ENCODE measurements around the gene PTH1R.

Gene PTH1R

DNA sequence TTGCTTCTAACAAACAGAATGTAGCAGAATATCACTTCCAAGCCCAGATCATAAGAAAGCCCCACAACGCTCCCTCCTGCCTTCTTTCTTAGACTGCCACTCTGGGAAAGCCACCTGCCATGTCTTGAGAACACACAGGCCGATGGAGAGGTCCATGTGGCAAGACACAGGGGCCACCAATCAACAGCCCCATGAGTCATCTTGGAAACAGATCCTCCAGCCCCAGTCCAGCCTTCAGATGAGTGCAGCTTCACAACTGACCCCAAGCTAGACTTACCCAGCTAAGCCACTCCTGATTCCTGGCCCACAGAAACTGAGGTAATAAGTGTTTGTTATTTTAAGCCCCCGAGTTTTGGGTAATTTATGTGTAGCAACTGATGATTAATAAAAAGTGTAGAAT is 39.7 kb downstream of the PTH1R start:
- no peak for DNase-seq

DNA sequence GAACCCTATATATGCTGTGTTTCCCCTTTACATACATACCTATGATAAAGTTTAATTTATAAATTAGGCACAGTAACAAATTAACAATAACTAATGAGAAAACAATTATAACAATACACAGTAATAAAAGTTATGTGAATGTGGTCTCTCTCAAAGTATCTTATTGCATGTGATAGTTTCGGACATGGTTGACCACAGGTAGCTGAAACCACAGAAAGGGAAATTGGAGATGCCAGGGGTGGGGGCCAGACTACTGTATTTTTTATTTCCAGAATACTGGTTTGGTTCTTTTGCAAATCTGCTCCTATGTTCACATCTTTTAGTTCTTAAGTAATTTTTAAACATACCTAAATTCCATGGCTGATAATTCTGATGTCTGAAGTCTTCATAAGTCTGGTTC is 40.7 kb downstream of the PTH1R start:
- no peak for DNase-seq

DNA sequence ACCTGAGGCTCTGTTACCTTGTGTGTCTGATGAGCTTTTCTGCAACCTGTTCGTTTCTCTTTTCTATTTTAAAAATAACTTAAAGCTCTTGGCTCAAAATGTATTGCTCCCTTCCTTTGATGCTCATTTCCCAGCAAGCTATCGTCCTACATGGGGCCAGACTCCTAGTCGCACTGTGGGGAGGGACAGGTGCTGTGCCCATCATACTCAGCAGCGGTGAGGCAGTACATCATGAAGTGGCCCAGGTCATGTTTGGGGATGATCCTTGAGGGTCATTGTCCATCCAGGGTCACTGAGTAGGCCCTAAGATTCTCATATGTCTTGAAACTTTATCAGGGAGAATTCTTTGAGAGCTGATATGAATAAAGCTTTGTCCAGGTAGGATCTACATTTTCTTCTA is 41.1 kb downstream of the PTH1R start:
- DNase-seq = no peak

DNA sequence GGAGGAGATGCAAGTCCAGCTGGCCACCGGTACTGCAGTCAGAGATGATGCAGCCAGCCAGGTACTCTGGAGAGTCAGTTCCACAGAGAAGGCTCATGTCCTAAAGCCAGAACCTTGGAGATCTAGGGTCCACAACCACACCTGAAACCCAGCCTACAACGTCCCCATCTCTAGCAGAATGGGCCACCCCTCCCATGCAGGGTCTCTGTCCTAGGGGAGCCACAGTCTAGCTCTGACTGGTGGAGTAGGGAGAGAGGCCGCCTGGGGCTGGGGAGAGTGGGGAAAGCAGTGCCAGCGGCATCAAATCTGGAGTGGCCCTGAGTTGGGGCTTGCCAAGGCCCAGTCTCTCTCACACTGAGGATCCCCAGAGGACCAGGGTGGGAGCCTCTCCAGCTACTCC is 43.5 kb downstream of the PTH1R start:
- DNase-seq = no peak

DNA sequence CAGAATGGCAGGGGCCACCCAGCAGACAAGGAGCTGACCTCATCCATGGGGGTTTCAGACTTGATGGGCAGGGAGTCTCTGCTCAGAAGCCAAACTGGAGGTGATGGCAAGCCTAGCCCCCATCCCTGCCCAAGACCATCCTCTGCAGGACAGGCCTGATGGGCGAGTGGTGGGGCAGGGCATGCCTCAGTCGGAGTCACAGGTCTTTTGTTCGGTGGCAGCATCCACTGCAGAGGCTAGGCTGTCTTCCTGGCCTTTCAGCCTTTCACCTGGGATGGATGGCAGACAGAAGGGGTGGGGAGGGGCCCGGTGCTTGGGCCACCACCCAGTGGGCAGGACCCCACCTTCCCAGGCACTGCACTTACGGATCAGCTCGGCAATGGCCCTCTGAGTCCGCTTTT is 44.4 kb downstream of the PTH1R start:
- no peak for DNase-seq

DNA sequence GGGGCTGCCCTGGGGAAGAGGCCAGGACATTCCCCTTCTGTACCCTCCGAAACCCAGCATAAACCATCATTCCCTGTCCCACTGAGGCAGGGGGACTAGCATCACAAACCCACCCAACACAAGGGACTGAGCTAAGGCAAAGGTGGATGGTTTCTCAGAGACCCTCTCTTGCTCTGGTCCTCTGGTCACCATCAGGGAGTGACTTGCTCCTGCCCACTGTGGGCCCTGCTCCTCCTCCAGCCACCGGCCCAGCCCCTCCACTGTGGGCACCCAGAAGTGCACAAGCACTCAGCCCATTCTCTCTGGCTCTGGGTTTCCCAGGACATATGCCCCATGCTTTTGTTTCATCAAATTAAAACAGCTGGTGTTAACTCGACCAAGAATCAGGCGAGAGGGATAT is 44.9 kb downstream of the PTH1R start:
- DNase-seq = no peak

DNA sequence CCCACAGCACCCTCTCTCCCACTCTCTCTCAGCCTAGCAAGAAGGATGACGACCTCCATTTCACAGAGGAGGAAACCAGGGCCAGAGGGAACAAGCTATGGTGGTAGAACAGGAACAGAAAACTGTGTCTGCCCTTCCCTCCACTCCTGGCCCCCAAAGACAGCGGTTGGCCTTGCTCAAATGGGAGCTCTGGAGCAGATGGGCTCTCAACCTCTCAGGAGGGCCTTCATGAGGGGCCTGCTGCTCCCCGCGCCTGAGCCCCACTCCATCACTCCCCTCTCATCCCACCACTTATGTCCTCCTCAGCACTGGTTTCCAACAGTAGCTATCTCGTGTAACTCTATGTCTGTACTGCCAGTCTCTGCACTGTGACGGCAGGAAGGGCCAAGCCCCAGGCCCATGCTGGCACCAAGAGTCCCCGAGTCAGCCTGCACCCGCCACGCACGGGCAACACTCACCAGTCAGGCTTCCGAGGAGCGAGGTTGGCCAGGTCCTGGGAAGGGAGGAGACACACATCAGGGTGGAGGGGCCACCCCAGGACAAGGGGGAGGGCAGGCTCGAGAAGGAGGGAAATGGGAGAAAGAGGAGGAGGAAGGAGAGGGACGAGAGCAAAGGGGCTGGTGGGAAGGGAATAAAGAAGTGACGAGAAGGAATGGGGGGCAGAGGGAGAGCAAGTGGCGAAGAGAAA is 45.5 kb downstream of the PTH1R start:
- DNase-seq = no peak

DNA sequence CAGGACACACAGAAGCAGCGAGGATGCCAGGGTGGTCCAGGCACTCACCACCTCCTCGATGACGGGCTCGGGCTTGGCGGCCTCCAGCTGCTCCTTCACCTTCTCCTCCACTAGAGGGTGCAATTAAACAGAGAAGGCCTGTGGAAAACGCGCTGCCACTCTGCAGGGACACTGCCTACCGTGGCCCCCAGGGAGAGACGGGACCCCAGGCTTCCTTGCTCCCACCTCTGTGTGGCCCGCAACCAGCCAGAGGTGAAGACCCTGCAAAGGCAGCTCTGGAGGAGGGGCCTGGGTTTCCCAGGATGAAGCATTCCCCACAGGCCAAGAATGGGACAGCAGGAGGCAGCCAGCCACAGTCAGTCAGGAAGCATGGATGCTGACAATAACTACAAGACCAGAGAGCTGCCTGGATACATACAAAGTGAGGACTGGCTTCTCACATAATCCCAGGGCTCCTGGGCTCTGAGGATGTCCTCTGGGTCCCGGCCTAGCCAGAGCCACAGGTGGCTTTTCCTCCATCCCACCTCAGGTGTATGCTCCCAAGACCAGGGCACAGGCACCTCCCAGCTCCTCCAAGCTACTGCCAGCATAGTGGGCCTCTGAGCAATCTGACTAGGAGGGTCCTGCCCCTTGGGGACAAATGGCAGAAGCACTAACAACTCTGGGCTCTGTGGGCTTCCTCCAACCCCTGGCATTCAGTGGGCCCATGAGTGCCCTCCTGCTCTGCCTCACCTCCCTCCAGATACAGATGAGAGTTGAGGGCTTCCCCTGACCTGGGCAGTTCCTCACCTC is 46.2 kb downstream of the PTH1R start:
- no peak for DNase-seq

DNA sequence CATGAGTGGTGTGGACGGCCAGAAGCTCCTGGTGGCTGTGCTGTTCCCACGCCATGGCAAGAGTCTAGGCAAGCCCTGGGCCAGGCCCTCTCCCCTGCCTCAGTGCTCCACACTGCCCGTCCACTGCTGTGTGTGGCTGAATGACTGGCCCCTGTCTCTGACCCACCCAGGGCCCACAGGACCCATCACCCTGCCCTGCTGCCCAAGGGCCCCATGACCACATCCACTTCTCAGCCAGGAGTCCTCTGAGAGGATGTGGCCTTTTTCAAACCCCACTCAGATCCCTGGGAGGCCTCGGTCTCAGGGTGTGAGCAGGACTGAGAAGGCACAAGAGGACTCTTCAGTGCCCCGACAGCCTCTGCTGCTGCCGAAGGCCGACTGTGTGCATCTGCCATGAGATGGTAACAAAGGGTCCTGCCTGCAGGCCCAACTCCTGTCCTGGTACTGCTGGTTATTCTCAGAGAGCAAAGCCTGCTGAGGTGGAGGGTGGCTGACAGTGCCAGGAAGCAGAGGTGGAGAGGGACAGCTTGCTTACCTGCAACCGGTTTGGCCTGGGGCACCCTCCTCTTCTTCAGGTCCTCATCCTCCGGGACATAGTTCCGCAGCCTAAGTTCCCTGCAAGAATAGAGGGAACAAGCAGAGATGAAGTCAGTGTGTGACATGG is 47.5 kb downstream of the PTH1R start:
- no peak for DNase-seq

DNA sequence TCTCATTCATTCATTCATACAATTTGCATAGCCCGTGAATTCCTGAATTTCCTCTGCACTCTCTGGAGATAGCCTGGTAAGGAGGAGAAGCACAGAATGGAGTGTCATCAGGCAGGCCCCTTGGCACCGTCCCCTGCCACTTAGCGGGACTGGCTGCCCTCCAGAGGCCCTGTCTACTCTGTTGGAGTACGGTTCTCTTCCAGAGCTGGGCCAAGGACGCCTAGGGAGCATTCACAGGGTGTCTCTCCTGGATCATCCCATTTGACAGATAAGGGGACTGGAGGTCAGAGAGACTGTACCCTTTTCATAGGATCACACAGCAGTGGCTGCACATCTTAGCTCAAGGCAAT is 48.0 kb downstream of the PTH1R start:
- no peak for DNase-seq

DNA sequence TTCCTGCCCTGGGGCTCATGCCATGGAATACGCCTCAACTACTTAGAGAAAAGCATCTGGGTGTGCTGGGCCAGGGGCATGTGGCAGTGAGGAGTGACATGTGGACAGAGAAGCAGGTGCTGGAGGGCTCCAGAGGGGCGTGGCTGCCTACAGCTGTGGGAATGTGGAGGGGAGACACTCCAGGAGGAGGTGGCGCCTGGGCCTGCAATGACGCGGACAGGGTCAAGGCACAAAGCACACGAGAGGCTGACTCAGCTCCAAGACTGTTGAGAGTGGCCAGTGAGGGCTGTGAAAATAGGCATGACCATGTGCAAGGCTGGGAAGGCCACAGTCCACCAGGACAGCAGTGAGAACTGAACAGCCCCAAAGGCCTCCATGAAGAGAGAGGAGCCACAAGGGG is 48.5 kb downstream of the PTH1R start:
- DNase-seq = no peak

DNA sequence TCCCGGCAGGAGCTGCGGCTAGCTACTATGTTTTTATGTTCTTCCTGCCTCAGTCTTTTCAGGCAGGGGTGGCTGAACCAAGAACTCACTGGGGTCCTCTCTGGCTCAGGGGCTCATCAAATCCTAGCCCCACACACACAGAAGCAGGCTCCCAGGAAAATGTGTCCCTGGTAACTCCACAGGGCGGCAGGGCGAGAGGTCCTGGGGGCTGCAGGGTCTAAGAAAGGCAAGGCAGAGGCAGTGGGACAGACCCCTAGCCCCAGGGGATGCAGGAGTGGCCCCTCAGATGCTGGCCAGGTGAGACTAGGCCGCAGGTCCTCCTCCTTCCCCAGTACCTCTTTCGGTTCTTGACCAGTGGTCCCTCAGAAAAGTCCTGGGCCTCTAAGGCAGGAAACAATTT is 48.9 kb downstream of the PTH1R start:
- no peak for DNase-seq

DNA sequence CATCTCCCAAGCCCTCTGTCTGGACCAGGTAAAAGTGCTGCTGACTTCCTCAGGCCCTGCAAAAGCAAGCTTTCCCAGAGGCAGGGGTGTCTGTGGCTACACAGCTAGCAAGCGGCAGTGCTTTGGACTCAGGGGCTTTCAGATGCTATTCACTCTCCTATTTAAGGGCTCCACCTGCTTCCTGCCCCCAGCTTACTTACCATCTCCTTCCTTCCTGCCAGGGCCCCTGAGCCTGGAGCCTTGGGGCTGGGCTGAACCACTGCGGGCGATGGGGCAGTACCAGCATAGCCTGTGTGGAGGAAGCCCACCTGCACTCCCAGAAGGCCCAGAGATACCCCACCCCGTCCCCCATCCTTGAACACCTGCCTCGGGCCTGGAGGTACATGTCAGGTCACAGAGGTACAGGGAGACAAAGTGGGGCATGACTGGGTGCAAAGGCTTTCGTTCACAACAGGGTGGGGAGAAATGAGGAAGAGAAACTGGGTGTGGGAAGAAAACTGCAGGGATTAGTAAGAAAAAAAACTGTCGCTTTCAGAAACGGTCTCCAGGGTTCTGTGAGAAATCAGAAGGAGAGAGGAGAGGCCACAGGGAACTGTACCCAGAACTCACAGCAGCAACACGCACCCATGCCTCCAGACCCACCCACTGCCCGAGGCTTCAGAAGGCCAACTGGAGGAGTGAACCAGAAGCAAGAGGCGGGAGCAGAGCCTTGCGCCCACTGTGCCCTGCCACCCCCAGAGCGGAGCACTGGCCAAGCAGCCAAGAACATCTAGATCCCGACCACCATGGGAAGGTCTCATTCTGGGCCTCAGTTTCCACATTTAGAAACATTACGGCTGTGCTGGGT is 49.6 kb downstream of the PTH1R start:
- peak; percentile 98 for DNase-seq

DNA sequence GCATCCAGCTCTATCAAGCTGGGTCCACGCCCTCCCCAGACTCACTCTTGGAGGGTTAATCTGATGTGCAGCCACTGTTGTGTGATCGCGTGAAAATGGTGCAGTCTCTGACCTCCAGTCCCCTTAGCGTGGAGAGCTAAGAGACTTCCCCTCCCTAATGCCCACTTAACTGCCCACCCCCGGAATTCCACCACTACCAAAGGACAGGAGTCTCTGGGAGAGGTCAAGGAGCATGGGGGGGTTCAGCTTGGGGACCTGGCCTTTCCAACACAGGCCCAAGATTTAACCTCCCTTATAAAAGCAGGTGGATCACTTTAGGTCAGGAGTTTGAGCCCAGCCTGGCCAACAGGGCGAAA is 50.2 kb downstream of the PTH1R start:
- no peak for DNase-seq

DNA sequence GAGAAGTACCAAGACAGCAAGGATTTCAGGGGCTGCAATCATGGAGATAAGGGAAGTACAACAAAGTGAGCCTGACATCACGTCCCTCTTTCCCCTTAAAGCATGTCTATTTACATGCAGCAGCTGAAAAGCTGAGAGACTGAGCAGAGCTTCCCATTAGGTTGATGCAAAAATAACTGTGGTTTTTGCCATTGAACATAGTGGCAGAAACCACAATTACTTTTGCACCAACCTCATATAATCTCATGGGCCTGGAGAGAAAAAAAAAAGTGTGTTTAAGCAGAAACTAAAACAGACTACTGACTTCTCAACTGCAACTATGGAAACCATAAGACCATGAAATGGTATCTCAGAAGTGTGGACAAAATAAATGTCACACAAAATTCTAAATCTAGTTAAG is 50.8 kb downstream of the PTH1R start:
- DNase-seq = peak; percentile 94

DNA sequence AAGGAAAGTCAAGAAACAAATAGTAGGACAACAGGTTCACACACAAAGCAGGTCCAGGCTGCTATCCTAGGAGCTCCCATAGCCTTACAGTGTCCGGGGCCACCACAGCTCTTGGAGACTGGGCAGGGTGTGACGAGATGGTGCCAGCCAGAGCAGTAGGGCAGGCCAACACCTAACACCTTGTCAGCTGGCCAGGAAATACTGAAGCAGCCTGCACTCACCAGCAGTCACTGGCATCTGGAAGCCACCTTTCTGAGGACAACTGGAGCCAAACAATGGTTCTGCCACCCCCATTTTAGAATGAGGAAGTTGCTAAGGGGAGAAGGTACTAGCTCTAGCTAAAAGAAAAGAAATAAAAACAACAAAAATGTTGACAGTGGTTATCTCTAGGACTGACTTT is 51.8 kb downstream of the PTH1R start:
- no peak for DNase-seq

DNA sequence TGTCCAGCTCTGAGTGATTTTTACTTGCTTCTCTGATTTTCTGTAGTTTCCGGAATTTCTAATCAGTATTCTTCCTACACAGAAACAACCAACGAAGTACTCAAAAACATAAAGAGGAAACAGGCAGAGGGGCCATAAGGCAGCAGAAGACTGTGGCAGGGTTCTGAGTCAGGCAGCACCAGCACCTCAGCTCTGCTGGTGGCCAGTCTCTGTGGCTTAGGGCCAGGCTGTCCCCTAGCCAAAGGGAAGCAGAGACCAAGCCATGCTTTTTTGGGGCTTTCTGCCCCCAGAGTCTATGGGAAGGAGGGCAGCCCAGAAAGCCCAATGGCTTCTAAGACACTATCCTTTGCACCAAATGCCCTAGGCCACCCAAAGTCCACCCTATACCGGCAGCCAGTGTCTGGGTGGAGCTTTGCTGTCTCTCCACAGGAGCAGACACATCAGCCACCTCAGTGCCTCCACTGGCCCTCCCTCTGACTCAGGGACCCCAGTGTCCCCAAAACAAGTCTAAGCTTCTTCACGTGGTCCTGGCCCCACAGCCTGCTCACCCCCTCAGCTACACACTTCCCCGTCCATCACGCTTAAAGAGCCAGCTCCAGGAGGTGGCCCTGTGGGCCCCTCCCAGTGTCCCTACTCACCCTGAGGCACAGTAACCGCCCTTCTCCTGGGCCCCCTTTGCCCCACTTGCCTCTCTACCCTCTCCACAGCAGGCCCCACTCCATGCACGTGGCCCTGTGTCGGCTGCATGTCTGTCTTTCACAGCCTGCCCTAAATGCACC is 52.8 kb downstream of the PTH1R start:
- no peak for DNase-seq

DNA sequence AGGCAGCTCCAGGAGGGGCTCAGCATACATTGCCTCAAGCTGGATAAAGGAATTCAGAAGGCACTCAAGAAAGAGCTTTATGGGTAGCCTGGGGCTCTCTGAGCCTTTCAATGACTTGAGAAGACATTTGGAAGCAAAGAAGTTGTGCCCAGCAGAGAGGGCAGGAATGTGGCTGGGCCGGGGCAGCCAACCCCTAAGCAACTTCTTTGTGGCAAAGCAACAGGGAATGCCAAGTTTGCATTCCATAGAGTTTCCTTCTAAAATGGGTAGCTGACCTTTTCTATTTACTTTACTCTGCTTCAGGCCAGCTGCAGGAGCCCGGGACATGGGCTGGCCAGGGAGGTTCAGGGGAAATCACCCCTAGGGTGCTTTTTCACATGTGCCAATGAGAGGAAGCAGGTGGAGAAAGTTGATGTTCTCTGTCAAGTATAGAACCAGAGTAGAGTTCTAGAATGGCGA is 53.5 kb downstream of the PTH1R start:
- DNase-seq = no peak

DNA sequence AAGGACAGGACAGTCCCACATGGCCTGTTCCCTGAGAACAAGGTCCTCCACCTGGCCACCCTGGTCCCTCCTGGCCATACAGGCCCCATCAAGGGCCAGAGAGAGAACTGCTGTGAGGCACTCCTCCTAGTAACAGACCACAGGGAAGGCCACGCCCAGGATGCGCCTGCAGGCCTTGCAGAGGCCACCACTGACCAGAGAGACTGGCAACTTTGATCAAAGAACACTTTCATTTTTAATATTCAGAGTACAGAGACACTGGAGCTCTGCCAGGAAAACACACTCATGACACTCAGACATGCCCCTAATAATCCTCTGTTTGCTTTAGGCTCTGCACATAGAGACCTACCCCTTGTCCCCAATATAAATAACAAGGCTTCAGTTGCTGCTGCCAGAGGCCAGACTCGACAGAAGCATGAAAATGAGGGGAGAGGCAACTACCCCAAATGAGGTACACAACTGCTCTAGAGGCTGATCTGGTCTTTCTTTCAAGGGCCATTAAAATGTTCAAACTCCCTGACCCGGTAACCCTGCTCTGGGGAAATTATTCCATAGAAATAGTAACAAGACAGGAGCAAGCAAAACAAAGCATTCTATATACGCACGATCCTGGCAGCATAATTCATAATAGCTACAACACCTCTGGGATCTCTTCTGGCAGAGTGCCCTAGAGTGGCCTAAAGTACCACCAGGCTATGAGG is 54.3 kb downstream of the PTH1R start:
- no peak for DNase-seq

DNA sequence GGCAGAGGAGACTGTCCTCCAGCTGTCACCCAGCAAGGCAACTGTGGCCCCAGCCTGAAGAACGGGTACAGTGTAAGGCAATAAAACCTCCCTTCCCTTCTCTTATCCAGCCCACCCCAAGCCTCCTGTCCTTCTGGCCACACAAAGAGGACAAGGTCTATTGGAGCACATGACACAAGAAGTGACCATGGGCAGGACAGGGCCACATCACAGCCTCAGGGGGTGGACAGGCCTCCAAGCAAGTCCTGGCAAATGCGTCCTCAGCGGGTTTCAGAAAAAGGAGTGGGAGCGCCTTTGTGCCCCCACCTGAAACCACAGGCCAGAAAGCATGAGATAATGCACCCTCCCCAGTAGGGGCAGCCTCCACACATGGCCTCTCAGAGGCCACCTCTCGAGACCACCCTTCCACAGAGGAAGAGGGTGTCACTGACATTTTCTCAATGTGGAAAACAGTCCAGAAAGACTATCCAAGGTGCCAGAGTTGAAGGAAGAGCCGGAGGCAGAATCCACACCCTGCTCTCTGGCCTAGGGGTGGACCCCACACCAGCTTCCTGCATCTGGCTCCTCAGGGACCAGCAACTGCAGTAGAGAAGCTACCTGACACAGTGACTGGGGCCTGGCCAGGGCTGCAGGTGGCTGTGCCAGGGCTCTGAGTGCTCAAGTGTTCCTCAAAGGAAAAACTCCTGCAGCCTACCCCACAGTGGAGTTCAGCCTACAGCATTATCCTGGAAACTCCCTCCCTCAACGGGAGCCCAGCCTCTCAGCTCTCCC is 55.1 kb downstream of the PTH1R start:
- no peak for DNase-seq

DNA sequence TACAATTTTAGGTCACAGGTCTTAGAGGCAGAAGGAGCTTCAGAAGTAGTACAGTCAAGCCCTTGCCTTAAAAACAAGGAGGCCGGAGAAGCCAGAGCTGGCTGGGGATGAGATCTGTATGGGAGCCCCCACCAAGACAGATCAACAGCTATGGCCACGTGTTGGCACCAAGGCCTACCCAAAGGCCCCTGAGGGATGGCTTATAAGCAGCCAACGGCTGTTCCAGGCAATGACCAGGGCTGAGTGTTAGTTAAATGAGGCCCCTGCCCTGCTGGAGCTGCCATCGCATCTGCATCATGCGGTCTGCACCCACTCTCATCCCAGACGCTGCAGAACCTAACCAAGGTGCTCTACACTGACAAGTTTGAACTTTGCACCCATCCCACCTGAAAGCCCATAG is 55.7 kb downstream of the PTH1R start:
- no peak for DNase-seq

Data from SIG-M5 (cell line).